Renal pelvis (tissue), 12 donors: ENCODE measurements around the gene DNAJC19. TPM values are rescaled to one million over a fixed set of nuclear protein-coding genes. Genes with fewer than 3 reads are reported as not detected.
"Not testable (repeated sequence)": the region's sequence is repeated elsewhere in the genome, so short reads cannot be mapped to it uniquely, and the experiment has no call there.

Experiments
- DNase-seq: peaks from one replicate; pipeline ENCODE4 v3.0.0-alpha.2; 2013
- long read RNA-seq, 16 experiments: transcript quantifications; one replicate each; lab custom pipeline, GENCODE V29; 2026
- polyA plus RNA-seq, 3 donors: library from polyadenylated mRNA; unstranded; fragments of 120-200 nt; gene quantifications; one replicate each; pipeline ENCODE4 v1.2.1, GENCODE V29; 2013; ENCODE audit not compliant: insufficient read length in 3 of 3

DNAJC19 gene
- polyA plus RNA-seq, result 10 to 100 TPM; 67.9 to 70.7 (median 68.2) TPM
- long read RNA-seq, donor 1, transcript DNAJC19-202 (5 exons, 1,239 nt), result minor isoform, 19 of 106 reads
- long read RNA-seq, donor 1, transcript DNAJC19-201 (6 exons, 1,454 nt), result major isoform, 77 of 106 reads
- long read RNA-seq, donor 1, partial matches to known transcripts, result 0 of 106 reads
- long read RNA-seq, donor 1, other reads (novel, unspliced or antisense), result 0 of 106 reads
- long read RNA-seq, donor 2, transcript DNAJC19-201 (6 exons, 1,454 nt), result major isoform, 99 of 143 reads
- long read RNA-seq, donor 2, transcript DNAJC19-202 (5 exons, 1,239 nt), result minor isoform, 23 of 143 reads
- long read RNA-seq, donor 2, transcript DNAJC19-208 (6 exons, 828 nt), result minor isoform, 11 of 143 reads
- long read RNA-seq, donor 2, partial matches to known transcripts, result 0 of 143 reads
- long read RNA-seq, donor 2, other reads (novel, unspliced or antisense), result 0 of 143 reads
- long read RNA-seq, donor 3, transcript DNAJC19-202 (5 exons, 1,239 nt), result minor isoform, 14 of 106 reads
- long read RNA-seq, donor 3, transcript DNAJC19-201 (6 exons, 1,454 nt), result major isoform, 83 of 106 reads
- long read RNA-seq, donor 3, transcript DNAJC19-208 (6 exons, 828 nt), result minor isoform, 5 of 106 reads
- long read RNA-seq, donor 3, partial matches to known transcripts, result 0 of 106 reads
- long read RNA-seq, donor 3, other reads (novel, unspliced or antisense), result 0 of 106 reads
- long read RNA-seq, donor 4, transcript DNAJC19-202 (5 exons, 1,239 nt), result minor isoform, 13 of 126 reads
- long read RNA-seq, donor 4, transcript DNAJC19-208 (6 exons, 828 nt), result minor isoform, 10 of 126 reads
- long read RNA-seq, donor 4, transcript DNAJC19-201 (6 exons, 1,454 nt), result major isoform, 97 of 126 reads
- long read RNA-seq, donor 4, partial matches to known transcripts, result 0 of 126 reads
- long read RNA-seq, donor 4, other reads (novel, unspliced or antisense), result 0 of 126 reads
- long read RNA-seq, donor 5, transcript DNAJC19-201 (6 exons, 1,454 nt), result minor isoform, 28 of 74 reads
- long read RNA-seq, donor 5, transcript DNAJC19-209 (5 exons, 769 nt), result major isoform, 32 of 74 reads
- long read RNA-seq, donor 5, partial matches to known transcripts, result 0 of 74 reads
- long read RNA-seq, donor 5, other reads (novel, unspliced or antisense), result 6 of 74 reads
- long read RNA-seq, donor 6, transcript DNAJC19-206 (3 exons, 1,133 nt), result minor isoform, 11 of 118 reads
- long read RNA-seq, donor 6, transcript DNAJC19-201 (6 exons, 1,454 nt), result major isoform, 81 of 118 reads
- long read RNA-seq, donor 6, transcript DNAJC19-202 (5 exons, 1,239 nt), result minor isoform, 15 of 118 reads
- long read RNA-seq, donor 6, partial matches to known transcripts, result 0 of 118 reads
- long read RNA-seq, donor 6, other reads (novel, unspliced or antisense), result 0 of 118 reads
- long read RNA-seq, donor 7, transcript DNAJC19-202 (5 exons, 1,239 nt), result minor isoform, 12 of 128 reads
- long read RNA-seq, donor 7, transcript DNAJC19-201 (6 exons, 1,454 nt), result major isoform, 87 of 128 reads
- long read RNA-seq, donor 7, transcript DNAJC19-208 (6 exons, 828 nt), result minor isoform, 6 of 128 reads
- long read RNA-seq, donor 7, partial matches to known transcripts, result 12 of 128 reads
- long read RNA-seq, donor 7, other reads (novel, unspliced or antisense), result 0 of 128 reads
- long read RNA-seq, donor 8, transcript DNAJC19-202 (5 exons, 1,239 nt), result minor isoform, 7 of 40 reads
- long read RNA-seq, donor 8, transcript DNAJC19-201 (6 exons, 1,454 nt), result major isoform, 29 of 40 reads
- long read RNA-seq, donor 8, partial matches to known transcripts, result 0 of 40 reads
- long read RNA-seq, donor 8, other reads (novel, unspliced or antisense), result 0 of 40 reads
- long read RNA-seq, donor 9, transcript DNAJC19-206 (3 exons, 1,133 nt), result minor isoform, 5 of 157 reads
- long read RNA-seq, donor 9, transcript DNAJC19-202 (5 exons, 1,239 nt), result minor isoform, 26 of 157 reads
- long read RNA-seq, donor 9, transcript DNAJC19-201 (6 exons, 1,454 nt), result major isoform, 111 of 157 reads
- long read RNA-seq, donor 9, transcript DNAJC19-208 (6 exons, 828 nt), result minor isoform, 6 of 157 reads
- long read RNA-seq, donor 9, partial matches to known transcripts, result 0 of 157 reads
- long read RNA-seq, donor 9, other reads (novel, unspliced or antisense), result 0 of 157 reads
- long read RNA-seq, donor 10, transcript DNAJC19-201 (6 exons, 1,454 nt), result major isoform, 67 of 103 reads
- long read RNA-seq, donor 10, transcript DNAJC19-202 (5 exons, 1,239 nt), result minor isoform, 13 of 103 reads
- long read RNA-seq, donor 10, transcript DNAJC19-206 (3 exons, 1,133 nt), result minor isoform, 5 of 103 reads
- long read RNA-seq, donor 10, partial matches to known transcripts, result 7 of 103 reads
- long read RNA-seq, donor 10, other reads (novel, unspliced or antisense), result 0 of 103 reads
- long read RNA-seq, donor 11, transcript DNAJC19-202 (5 exons, 1,239 nt), result minor isoform, 10 of 77 reads
- long read RNA-seq, donor 11, transcript DNAJC19-201 (6 exons, 1,454 nt), result major isoform, 58 of 77 reads
- long read RNA-seq, donor 11, partial matches to known transcripts, result 0 of 77 reads
- long read RNA-seq, donor 11, other reads (novel, unspliced or antisense), result 0 of 77 reads
- long read RNA-seq, donor 12, transcript DNAJC19-208 (6 exons, 828 nt), result minor isoform, 7 of 147 reads
- long read RNA-seq, donor 12, transcript DNAJC19-202 (5 exons, 1,239 nt), result minor isoform, 17 of 147 reads
- long read RNA-seq, donor 12, transcript DNAJC19-201 (6 exons, 1,454 nt), result major isoform, 98 of 147 reads
- long read RNA-seq, donor 12, transcript DNAJC19-206 (3 exons, 1,133 nt), result minor isoform, 8 of 147 reads
- long read RNA-seq, donor 12, partial matches to known transcripts, result 5 of 147 reads
- long read RNA-seq, donor 12, other reads (novel, unspliced or antisense), result 0 of 147 reads
- long read RNA-seq, donor 13, transcript DNAJC19-206 (3 exons, 1,133 nt), result minor isoform, 6 of 73 reads
- long read RNA-seq, donor 13, transcript DNAJC19-202 (5 exons, 1,239 nt), result minor isoform, 9 of 73 reads
- long read RNA-seq, donor 13, transcript DNAJC19-201 (6 exons, 1,454 nt), result major isoform, 51 of 73 reads
- long read RNA-seq, donor 13, partial matches to known transcripts, result 0 of 73 reads
- long read RNA-seq, donor 13, other reads (novel, unspliced or antisense), result 0 of 73 reads
- long read RNA-seq, donor 14, result 0 reads
- long read RNA-seq, donor 15, transcript DNAJC19-201 (6 exons, 1,454 nt), result major isoform, 106 of 153 reads
- long read RNA-seq, donor 15, transcript DNAJC19-208 (6 exons, 828 nt), result minor isoform, 5 of 153 reads
- long read RNA-seq, donor 15, transcript DNAJC19-202 (5 exons, 1,239 nt), result minor isoform, 26 of 153 reads
- long read RNA-seq, donor 15, partial matches to known transcripts, result 0 of 153 reads
- long read RNA-seq, donor 15, other reads (novel, unspliced or antisense), result 0 of 153 reads
- long read RNA-seq, donor 16, transcript DNAJC19-208 (6 exons, 828 nt), result minor isoform, 9 of 147 reads
- long read RNA-seq, donor 16, transcript DNAJC19-201 (6 exons, 1,454 nt), result major isoform, 110 of 147 reads
- long read RNA-seq, donor 16, transcript DNAJC19-202 (5 exons, 1,239 nt), result minor isoform, 18 of 147 reads
- long read RNA-seq, donor 16, partial matches to known transcripts, result 0 of 147 reads
- long read RNA-seq, donor 16, other reads (novel, unspliced or antisense), result 0 of 147 reads

- peak; percentile 97 for DNase-seq
These were observed at the start of gene DNAJC19 for GRCh38 chr3:180989291-180990163. TSS of gene DNAJC19 (minus strand) at chr3:180989736. CDS start at chr3:180989602, 134 bp downstream.

DNA sequence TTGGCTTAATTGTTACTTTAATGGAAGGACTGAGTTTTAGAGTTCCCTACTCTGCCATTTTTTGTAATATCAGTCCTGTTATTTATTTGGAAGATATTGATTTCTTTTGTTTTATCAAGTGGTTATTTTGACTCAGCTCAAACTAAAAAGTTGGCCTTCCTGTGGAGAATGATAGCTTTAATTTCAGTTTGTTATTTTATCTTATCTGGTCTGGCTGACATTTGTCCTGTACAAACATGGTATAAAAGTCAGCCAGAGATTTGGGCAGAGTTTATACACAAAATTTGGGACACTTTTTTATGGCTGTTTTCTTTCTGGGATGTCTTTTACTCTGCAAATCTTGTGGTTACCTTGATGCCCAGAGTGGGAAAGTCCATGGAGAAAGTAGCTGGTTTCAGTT is 41.4 kb upstream of the DNAJC19 start:
- DNase-seq, result no peak

DNA sequence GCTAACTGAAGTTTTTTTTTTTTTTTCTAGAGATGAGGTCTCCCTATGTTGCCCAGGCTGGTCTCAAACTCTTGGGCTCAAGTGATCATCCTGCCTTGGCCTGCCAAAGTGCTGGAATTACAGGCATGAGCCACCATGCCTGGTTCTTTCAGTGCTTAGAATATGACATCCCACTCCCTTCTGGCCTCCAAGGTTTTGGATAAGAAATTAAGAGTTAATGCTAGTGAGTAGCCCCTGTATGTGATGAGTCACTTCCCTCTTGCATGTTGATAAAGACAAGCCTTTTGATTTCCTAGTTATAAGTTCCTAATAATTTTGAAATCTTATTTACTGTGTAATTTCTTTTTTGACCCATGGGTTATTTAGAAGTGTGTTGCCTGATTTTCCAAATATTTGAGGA is 35.7 kb upstream of the DNAJC19 start:
- no peak for DNase-seq

DNA sequence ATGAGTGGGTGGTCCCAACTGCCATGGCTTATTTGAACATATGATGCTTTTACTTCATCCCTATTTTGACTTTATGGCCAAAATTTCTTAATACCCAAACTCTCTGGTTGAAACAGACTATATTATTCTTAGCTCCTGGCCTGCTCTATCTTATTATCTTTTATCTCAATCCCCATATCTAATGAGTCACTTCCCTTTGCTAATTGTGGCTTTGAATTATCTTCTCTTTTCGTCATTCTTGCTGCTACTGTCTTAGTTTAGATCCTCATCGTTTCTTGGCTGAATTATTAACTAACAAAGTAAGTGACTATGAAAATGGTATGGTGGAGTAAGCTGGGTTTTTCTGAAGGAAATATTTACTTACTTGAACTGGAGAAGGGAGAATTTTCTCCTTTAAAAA is 28.2 kb upstream of the DNAJC19 start:
- no peak for DNase-seq

DNA sequence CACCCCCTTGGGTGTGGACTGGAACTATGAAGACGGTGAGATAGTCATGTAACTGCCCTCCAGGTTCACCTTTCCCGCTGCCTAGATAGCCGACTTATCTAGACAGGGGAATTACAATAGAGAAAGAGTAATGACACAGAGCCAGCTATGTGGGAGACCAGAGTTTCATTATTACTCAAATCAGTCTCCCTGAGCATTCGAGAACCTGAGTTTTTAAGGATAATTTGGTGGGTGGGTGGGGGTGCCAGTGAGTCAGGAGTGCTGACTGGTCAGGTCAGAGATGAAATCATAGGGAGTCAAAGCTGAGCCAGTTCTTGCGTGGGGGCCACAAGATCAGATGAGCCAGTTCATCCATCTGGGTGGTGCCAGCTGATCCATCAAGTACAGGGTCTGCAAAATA is 19.7 kb upstream of the DNAJC19 start:
- no peak for DNase-seq

GRCh38 chr3:181008796-181009195 is 19.3 kb upstream of the DNAJC19 start:
- DNase-seq, result no peak

GRCh38 chr3:181007262-181007661 is 17.7 kb upstream of the DNAJC19 start:
- no peak for DNase-seq

DNA sequence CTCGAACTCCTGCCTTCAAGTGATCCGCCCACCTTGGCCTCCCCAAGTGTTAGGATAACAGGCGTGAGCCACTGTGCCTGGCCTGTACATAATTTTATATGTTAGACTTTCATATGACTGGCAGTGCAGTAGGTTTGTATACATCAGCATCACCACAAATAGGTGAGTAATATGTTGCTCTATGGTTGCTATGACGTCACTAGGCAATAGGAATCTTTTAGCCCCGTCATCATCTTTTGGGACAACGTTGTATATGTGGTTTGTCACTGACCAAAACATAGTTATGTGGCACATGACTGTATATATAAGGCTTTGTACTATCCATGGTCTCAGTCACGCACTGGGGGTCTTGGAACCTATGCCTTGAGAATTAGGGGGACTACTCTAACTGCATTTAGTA is 17.0 kb upstream of the DNAJC19 start:
- DNase-seq, result no peak

DNA sequence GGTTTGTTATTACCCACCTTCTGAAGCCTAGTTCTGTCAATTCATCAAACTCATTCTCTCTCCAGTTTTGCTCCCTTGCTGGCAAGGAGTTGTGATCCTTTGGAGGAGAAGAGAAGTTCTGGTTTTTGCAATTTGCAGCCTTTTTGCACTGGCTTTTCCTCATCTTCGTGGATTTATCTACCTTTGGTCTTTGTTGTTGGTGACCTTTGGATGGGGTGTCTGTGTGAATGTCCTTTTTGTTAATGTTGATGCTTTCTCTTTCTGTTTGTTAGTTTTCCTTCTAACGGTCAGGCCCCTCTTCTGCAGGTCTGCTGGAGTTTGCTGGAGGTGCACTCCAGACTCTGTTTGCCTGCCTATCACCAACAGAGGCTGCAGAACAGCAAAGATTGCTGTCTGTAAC is 13.9 kb upstream of the DNAJC19 start:
- not testable (repeated sequence) for DNase-seq

- not testable (repeated sequence) for DNase-seq
These were observed 12.8 kb upstream of the DNAJC19 start for GRCh38 chr3:181002331-181002730.

DNA sequence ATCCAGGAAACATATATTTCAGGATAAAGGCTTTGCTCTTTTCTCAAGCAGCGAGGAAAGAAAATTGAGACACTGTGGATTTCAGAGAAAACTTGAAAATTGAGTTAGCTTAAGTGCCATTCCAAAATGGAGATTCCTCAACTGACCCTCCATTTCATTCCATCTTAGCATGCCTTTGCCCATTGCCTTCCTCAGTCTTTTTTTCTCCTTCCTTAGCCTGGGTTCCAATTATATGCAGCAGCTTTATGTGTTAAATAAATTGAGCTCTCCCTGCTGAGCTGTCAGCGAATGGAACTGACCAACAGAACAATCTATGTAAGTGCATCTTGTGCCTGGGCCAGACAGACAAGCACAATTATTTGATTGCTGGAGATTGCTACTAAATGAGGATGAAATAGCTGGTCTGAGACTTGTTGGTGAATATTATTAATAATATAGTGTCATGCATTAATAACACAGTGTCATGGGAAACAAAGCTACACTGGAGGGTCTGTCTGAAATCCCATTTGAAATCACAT is 6.9 kb upstream of the DNAJC19 start:
- no peak for DNase-seq

GRCh38 chr3:180990505-180990904 is 969 bp upstream of the DNAJC19 start:
- DNase-seq, result no peak

- DNase-seq, result no peak
These were observed 2.2 kb downstream of the DNAJC19 start for GRCh38 chr3:180987344-180987743.

GRCh38 chr3:180986366-180986765 is 3.2 kb downstream of the DNAJC19 start:
- DNase-seq, result not testable (repeated sequence)

DNA sequence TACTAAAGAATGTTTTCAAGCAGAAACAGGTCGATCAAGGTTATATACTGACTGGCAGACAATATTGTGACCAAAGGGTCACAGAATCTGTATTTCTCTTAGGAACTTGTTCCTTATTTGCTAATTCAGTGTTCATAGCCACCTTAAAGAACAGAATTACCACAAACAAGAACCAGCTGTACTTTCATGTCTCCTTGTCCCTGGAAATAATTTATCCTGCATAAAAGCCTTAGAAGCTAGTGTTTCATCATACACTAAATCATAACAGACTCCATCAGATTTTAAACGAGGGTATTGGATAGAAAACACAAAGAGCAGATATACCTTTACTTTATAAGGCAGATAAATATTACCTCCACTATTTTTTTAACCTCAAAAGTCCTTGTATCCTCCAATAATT is 6.4 kb downstream of the DNAJC19 start:
- no peak for DNase-seq
